Measurements from ENCODE around the gene MANBA. TPM values are rescaled to one million over a fixed set of nuclear protein-coding genes. Genes with fewer than 3 reads are reported as not detected.

The MANBA gene
- total RNA-seq, 1 donor from 2014 or later, result 24.8 TPM

DNA sequence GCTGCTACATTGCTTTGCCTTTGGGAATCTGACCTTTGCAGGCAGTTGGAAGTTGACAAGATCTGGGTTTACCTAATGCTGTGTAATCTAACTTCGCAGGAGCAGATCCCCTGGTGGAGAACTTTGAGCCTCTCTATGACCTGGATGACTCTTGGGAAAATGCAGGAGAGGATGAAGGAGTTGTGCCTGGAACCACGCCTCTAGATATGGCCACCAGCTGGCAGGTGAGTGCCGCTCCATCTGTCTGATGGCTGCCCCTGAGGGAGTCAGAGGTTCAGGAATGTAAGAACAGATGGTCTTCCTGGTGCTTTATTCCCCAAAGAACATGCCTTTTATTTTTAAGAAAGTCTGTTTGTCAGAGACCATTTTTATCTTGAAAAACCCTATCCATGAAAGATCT, 150.3 kb downstream of the MANBA start:
- intact Hi-C loops (cut with DNase I), result no loop called here
- DNase-seq (ENCODE audit: missing footprints) (no peak), ATAC-seq (no peak)

DNA sequence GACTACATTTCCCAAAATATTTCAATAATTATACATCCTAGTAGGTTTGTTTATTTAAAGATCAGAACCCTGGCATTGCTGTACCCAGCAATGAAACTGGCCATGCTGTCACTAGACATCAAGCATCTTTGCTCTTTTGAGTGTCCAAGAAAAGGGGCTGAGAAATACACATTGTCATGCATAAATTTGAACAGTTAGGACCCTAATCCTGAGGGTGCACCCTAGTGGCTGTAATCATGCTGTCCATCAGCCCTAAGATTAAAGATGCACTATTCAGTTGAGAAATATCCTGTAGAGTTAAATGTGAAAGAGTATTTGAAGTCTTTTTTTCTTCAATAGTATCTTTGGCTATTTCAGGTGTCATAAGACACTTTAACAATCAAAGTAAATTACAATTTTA, 150.8 kb downstream of the MANBA start:
- no peak for DNase-seq (ENCODE audit: missing footprints)
- intact Hi-C loops (cut with DNase I), result no loop called here
- no peak for ATAC-seq

DNA sequence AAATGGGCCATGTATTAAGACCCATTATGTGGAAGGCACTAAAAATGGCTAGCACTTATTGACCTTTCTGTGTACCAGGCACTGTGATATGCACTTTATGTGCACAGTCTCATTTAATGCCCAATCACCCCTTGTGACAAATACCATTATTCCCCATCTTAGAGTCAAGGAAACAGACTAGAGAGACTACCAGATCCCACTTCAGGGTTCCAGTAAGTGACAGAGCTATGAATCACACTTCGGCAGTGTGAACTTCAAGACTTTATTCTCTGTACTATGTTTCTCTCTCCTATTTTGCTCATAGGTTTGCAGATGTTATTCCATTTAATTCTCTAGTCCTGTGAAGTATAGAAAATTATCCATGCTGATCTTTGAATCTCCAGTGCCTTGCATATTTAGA, 152.6 kb downstream of the MANBA start:
- no peak for DNase-seq (ENCODE audit: missing footprints)
- intact Hi-C loops (cut with DNase I), result loop anchor here (5.0 kb wide), 1 partner anchor 156 kb away; no protein-coding TSS in a partner anchor
- ATAC-seq, result no peak

- intact Hi-C loops (cut with DNase I), result loop anchor here (5.0 kb wide), 1 partner anchor 155 kb away; no protein-coding TSS in a partner anchor
Observed at GRCh38 chr4:102606846-102607450, 153.8 kb downstream of the MANBA start.

DNA sequence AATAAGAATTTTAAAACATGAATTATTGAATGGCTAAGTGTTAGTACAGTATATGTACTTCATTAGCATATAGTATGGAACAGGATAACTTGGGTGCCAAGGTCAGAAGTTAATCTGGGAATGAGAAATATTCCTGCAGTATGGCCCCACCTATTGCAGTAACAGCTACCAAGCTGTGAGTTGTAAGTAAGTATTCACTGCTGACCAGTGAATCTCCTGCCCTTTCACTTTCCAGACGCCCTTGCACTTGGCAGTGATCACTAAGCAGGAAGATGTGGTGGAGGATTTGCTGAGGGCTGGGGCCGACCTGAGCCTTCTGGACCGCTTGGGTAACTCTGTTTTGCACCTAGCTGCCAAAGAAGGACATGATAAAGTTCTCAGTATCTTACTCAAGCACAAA, 154.5 kb downstream of the MANBA start:
- no peak for ATAC-seq
- DNase-seq (ENCODE audit: missing footprints), result peak; percentile 20
- intact Hi-C loops (cut with DNase I), result loop anchor here (5.0 kb wide), 1 partner anchor 154 kb away; no protein-coding TSS in a partner anchor

More at GRCh38 chr4:102606846-102607450, 153.8 kb downstream of the MANBA start:
- ATAC-seq, result no peak
- DNase-seq (ENCODE audit: missing footprints), result peak; percentile 22

GRCh38 chr4:102604222-102604940, 156.4 kb downstream of the MANBA start:
- intact Hi-C loops (cut with DNase I), result no loop called here
- no peak for ATAC-seq

DNA sequence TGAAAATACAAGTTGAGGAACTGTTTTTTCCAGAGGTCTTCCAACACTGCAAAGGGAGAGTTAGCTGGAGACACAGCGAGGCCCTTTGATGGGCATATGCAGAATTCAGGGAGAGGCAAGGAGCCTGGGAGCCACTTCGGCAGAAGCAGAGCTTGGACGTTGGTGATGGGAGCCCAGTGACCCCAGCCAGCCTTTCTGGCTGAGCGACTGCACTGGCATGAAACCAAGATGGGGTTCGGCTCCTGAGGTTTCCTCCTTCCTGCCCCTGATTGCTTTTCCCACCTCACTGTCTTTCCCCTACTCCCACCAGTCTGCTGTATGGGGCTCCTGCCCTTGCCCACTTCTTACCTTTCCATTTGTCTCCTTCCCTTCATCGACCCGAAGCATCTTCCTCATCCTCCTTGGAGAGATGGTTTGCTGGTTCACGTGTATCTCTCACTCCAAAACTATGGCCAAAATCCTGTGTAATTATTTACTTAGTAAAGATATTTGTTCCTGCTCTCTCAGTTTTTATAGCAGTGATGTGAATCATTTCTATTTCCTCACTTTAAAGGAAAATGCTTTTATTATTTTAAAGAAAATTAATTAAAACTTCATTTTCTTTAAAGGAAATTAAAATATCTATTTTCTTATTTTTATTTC, 159.1 kb downstream of the MANBA start:
- intact Hi-C loops (cut with DNase I), result no loop called here
- DNase-seq (ENCODE audit: missing footprints), result no peak
- no peak for ATAC-seq

More at GRCh38 chr4:102604222-102604940, 156.4 kb downstream of the MANBA start:
- no peak for DNase-seq (ENCODE audit: missing footprints)

- intact Hi-C loops (cut with DNase I), result no loop called here
- no peak for ATAC-seq
- DNase-seq (ENCODE audit: missing footprints), result no peak
Observed at GRCh38 chr4:102600689-102601088, 160.1 kb downstream of the MANBA start.

GRCh38 chr4:102599886-102600285, 160.9 kb downstream of the MANBA start:
- intact Hi-C loops (cut with DNase I), result loop anchor here (5.0 kb wide), 1 partner anchor 98 kb away; the partner anchor contains the start of gene NFKB1
- DNase-seq (ENCODE audit: missing footprints) (no peak), ATAC-seq (no peak)

GRCh38 chr4:102599455-102599854, 161.3 kb downstream of the MANBA start:
- DNase-seq (ENCODE audit: missing footprints), result no peak
- intact Hi-C loops (cut with DNase I), result loop anchor here (5.0 kb wide), 1 partner anchor 97 kb away; the partner anchor contains the start of gene NFKB1
- ATAC-seq, result no peak

GRCh38 chr4:102598762-102599374, 161.9 kb downstream of the MANBA start:
- intact Hi-C loops (cut with DNase I), result loop anchor here (5.0 kb wide), 1 partner anchor 97 kb away; the partner anchor contains the start of gene NFKB1
- no peak for ATAC-seq
- DNase-seq (ENCODE audit: missing footprints), result no peak

DNA sequence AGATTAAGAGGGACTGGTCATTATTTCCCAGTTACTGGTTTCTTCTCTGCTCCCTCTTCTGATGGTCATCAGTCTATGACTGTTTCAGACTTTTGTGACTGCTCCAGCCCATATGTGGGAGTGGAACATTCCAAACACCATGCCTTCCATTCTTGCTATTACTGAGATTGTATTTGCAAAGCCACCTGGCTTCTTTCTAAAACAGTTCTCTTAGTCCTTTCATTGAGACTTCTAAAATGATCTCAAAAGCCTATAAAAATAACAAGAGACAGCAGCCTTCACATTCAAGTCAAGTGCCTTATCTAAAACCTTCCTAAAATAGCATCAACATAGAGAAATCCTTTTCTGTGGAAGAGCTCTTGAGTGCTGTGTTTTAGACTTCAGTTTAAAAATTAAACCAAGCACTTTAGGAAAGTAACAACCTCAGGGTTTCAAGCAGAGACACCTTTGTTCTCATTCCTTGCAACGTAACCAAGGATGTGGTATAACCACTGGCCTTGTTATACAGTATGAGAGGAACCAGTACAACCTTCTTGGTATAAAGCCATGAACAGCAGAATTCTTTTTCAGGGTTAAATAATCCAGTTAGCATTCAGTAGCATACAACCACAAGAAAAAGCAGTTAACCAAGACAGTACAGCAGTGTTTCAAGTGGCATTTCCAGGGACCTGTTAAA, 162.5 kb downstream of the MANBA start:
- ATAC-seq (peak; percentile 48), DNase-seq (ENCODE audit: missing footprints) (no peak)
- intact Hi-C loops (cut with DNase I), result loop anchor here (5.0 kb wide), 1 partner anchor 96 kb away; the partner anchor contains the start of gene NFKB1

- ATAC-seq, result no peak
- intact Hi-C loops (cut with DNase I), result loop anchor here (5.0 kb wide), 1 partner anchor 94 kb away; the partner anchor contains the start of gene NFKB1
- DNase-seq (ENCODE audit: missing footprints), result no peak
Observed at GRCh38 chr4:102596532-102596931, 164.2 kb downstream of the MANBA start.

- ATAC-seq, result no peak
- intact Hi-C loops (cut with DNase I), result no loop called here
Observed at GRCh38 chr4:102594000-102594399, 166.8 kb downstream of the MANBA start.

GRCh38 chr4:102593147-102593546, 167.6 kb downstream of the MANBA start:
- no peak for ATAC-seq
- intact Hi-C loops (cut with DNase I), result no loop called here
- no peak for DNase-seq (ENCODE audit: missing footprints)

More at GRCh38 chr4:102594000-102594399, 166.8 kb downstream of the MANBA start:
- DNase-seq (ENCODE audit: missing footprints), result no peak

- no peak for DNase-seq (ENCODE audit: missing footprints)
- intact Hi-C loops (cut with DNase I), result no loop called here
Observed at GRCh38 chr4:102592256-102592655, 168.5 kb downstream of the MANBA start.

GRCh38 chr4:102589743-102590142, 171.0 kb downstream of the MANBA start:
- no peak for ATAC-seq
- DNase-seq (ENCODE audit: missing footprints), result no peak
- intact Hi-C loops (cut with DNase I), result no loop called here

More at GRCh38 chr4:102592256-102592655, 168.5 kb downstream of the MANBA start:
- no peak for ATAC-seq

- intact Hi-C loops (cut with DNase I), result no loop called here
- DNase-seq (ENCODE audit: missing footprints) (no peak), ATAC-seq (no peak)
Observed at GRCh38 chr4:102586644-102587021, 174.1 kb downstream of the MANBA start.
